Measurements from ENCODE around the gene TACC2.

Gene TACC2

GRCh38 chr10:122298598-122299301, 309.8 kb downstream of the TACC2 start:
- DNase-seq (ENCODE audit: low read depth): peak; percentile 74
- TF ChIP-seq, protein P1, sequence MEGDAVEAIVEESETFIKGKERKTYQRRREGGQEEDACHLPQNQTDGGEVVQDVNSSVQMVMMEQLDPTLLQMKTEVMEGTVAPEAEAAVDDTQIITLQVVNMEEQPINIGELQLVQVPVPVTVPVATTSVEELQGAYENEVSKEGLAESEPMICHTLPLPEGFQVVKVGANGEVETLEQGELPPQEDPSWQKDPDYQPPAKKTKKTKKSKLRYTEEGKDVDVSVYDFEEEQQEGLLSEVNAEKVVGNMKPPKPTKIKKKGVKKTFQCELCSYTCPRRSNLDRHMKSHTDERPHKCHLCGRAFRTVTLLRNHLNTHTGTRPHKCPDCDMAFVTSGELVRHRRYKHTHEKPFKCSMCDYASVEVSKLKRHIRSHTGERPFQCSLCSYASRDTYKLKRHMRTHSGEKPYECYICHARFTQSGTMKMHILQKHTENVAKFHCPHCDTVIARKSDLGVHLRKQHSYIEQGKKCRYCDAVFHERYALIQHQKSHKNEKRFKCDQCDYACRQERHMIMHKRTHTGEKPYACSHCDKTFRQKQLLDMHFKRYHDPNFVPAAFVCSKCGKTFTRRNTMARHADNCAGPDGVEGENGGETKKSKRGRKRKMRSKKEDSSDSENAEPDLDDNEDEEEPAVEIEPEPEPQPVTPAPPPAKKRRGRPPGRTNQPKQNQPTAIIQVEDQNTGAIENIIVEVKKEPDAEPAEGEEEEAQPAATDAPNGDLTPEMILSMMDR (conservative IDR thresholded peaks at IDR 0.05; ENCODE audit: low read length): peak; percentile 97
- peak overlapping the region; percentile 26; the same call in 1 of the 2 replicates for H3K4me3 ChIP-seq (ENCODE audit: low read length)

DNA sequence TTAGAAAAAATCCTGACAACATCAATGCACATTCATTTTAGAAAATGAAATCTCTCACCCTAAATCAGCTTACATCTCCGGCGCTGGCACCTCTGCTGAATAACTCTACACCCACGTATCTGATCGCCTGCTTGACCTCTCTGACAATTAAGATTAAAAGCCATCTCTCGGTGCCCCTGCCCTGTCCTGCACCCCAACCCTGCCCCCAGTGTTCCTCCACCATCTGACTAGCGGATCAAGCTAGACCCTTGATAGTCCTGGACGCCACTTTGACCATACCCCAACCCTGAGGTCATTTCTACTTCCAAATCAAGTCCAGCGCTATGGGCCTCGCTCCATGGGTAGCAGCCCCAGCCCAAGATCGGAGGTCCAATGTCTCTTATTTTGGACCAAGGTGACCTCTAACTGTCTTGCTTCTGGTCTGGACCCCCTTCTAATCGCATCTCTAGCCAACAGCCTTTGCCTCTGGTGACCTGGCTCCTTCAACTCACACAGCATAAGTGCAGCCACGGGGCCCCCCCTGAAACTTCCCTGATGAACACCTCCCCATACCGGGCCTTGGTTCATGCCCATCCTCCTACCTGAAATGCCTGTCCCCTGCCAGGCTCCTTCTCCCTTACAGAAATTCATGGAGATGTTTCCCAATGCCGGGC, 310.6 kb downstream of the TACC2 start:
- H3K4me3 ChIP-seq (ENCODE audit: low read length): no peak overlapping the region
- no peak for DNase-seq (ENCODE audit: low read depth)
- TF ChIP-seq, protein P1 (conservative IDR thresholded peaks at IDR 0.05; ENCODE audit: low read length): no peak

- TF ChIP-seq, protein P1 (conservative IDR thresholded peaks at IDR 0.05; ENCODE audit: low read length): no peak
These were observed 312.3 kb downstream of the TACC2 start for GRCh38 chr10:122301055-122301810.

GRCh38 chr10:122301811-122302115, 312.8 kb downstream of the TACC2 start:
- no peak for DNase-seq (ENCODE audit: low read depth)
- TF ChIP-seq, protein P1 (conservative IDR thresholded peaks at IDR 0.05; ENCODE audit: low read length): no peak
- H3K4me3 ChIP-seq (ENCODE audit: low read length): no peak overlapping the region

More at GRCh38 chr10:122301055-122301810, 312.3 kb downstream of the TACC2 start:
- no peak overlapping the region for H3K4me3 ChIP-seq (ENCODE audit: low read length)
- DNase-seq (ENCODE audit: low read depth): peak; percentile 80

GRCh38 chr10:122302315-122302714, 313.4 kb downstream of the TACC2 start:
- no peak overlapping the region for H3K4me3 ChIP-seq (ENCODE audit: low read length)
- DNase-seq (ENCODE audit: low read depth): no peak
- TF ChIP-seq, protein P1 (conservative IDR thresholded peaks at IDR 0.05; ENCODE audit: low read length): no peak

DNA sequence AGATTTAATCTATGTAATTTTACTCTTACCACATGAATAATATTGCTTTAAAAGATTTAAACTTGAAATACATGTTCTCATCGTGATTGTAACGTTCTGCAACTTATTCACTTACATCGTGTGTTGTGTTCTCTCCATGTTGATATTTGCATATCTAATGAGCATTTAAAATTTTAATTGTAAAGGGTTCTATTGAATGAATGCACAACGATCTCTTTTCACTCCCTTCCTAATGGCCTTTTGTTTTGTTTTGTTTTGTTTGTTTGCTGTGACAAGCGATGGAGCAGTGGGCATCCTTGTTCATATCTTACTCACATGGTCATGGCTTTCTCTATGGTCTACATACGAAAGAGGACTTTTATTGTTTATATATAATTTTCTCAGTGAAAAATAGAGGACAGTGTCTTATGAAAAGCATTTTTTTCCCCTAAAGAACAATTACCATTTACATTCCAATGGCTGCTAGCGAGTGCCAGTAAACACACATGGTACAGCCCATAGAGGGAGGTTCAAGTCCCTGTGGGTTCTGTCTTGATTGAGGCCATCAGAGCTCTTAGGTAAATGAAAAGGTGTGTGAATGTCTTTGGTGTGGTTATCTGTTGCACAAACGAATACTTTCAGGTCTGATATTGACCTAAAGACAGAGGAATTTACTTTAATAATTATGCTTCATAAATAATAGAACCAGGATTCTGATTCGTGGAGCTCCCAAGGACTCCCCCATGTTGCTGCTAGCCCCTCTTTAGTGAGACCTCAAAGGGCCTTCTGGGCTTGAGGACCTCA, 314.5 kb downstream of the TACC2 start:
- TF ChIP-seq, protein P1 (conservative IDR thresholded peaks at IDR 0.05; ENCODE audit: low read length): no peak
- H3K4me3 ChIP-seq (ENCODE audit: low read length): no peak overlapping the region
- DNase-seq (ENCODE audit: low read depth): no peak

Measured in AG10803 (cell line).